Neuron (in vitro differentiated cells): ENCODE measurements around the gene CAMTA1.

ENCODE experiments used
- H2AFZ ChIP-seq: one replicate; pipeline ENCODE4 v1.6.1; 2013; ENCODE audit warnings: low read depth, mild to moderate bottlenecking, inconsistent platforms, low read length, moderate library complexity
- H3K27me3 ChIP-seq: one replicate; pipeline ENCODE4 v1.6.1; 2013; ENCODE audit warnings: low read length; ENCODE audit not compliant: insufficient read depth
- H3K36me3 ChIP-seq: one replicate; pipeline ENCODE4 v1.6.1; 2013; ENCODE audit warnings: low read length; ENCODE audit not compliant: insufficient read depth
- H3K4me1 ChIP-seq: one replicate; pipeline ENCODE4 v1.6.1; 2013; ENCODE audit warnings: low read length; ENCODE audit not compliant: insufficient read depth
- H3K4me3 ChIP-seq: 2 replicates; pipeline ENCODE4 v1.5.1; 2013; ENCODE audit warnings: mild to moderate bottlenecking, low read length, moderate library complexity
- H3K9me3 ChIP-seq: one replicate; pipeline ENCODE4 v1.6.1; 2013; ENCODE audit warnings: low read length

The CAMTA1 gene

GRCh38 chr1:7425229-7425628 lies 640.0 kb downstream of the CAMTA1 start:
- H3K4me1 ChIP-seq, result no peaks in the 10 kb centered on the region
- H3K4me3 ChIP-seq, result no peak overlapping the region
- H3K27me3 ChIP-seq, result no peaks in the 10 kb centered on the region
- H2AFZ ChIP-seq, result no peak overlapping the region
- H3K9me3 ChIP-seq, result no peaks in the 10 kb centered on the region
- no peaks in the 10 kb centered on the region for H3K36me3 ChIP-seq

GRCh38 chr1:7425771-7426170 lies 640.5 kb downstream of the CAMTA1 start:
- no peaks in the 10 kb centered on the region for H3K36me3 ChIP-seq
- no peaks in the 10 kb centered on the region for H3K9me3 ChIP-seq
- H3K27me3 ChIP-seq, result no peaks in the 10 kb centered on the region
- H3K4me1 ChIP-seq, result no peaks in the 10 kb centered on the region
- H2AFZ ChIP-seq, result no peak overlapping the region
- H3K4me3 ChIP-seq, result no peak overlapping the region

- Histone ChIP-seq H3K27me3 (no peaks in the 10 kb centered on the region), H2AFZ (no peak overlapping the region), H3K36me3 (no peaks in the 10 kb centered on the region), H3K4me1 (no peaks in the 10 kb centered on the region), H3K9me3 (no peaks in the 10 kb centered on the region), H3K4me3 (no peak overlapping the region)
These were observed 641.7 kb downstream of the CAMTA1 start for GRCh38 chr1:7426780-7427604.

GRCh38 chr1:7427605-7428300 lies 642.5 kb downstream of the CAMTA1 start:
- Histone ChIP-seq H3K27me3 (no peaks in the 10 kb centered on the region), H3K9me3 (no peaks in the 10 kb centered on the region), H3K36me3 (no peaks in the 10 kb centered on the region), H3K4me3 (no peak overlapping the region), H2AFZ (no peak overlapping the region), H3K4me1 (no peaks in the 10 kb centered on the region)

GRCh38 chr1:7429290-7429689 lies 644.0 kb downstream of the CAMTA1 start:
- Histone ChIP-seq H3K4me3 (no peak overlapping the region), H3K36me3 (no peaks in the 10 kb centered on the region), H3K27me3 (no peaks in the 10 kb centered on the region), H2AFZ (no peak overlapping the region), H3K4me1 (no peaks in the 10 kb centered on the region), H3K9me3 (no peaks in the 10 kb centered on the region)

- Histone ChIP-seq H3K4me1 (no peaks in the 10 kb centered on the region), H3K27me3 (no peaks in the 10 kb centered on the region), H2AFZ (no peak overlapping the region), H3K4me3 (no peak overlapping the region), H3K36me3 (no peaks in the 10 kb centered on the region), H3K9me3 (no peaks in the 10 kb centered on the region)
These were observed 644.9 kb downstream of the CAMTA1 start for GRCh38 chr1:7430047-7430608.

- Histone ChIP-seq H3K27me3 (no peaks in the 10 kb centered on the region), H3K9me3 (no peaks in the 10 kb centered on the region), H3K4me1 (no peaks in the 10 kb centered on the region), H3K4me3 (no peak overlapping the region), H2AFZ (no peak overlapping the region), H3K36me3 (no peaks in the 10 kb centered on the region)
These were observed 645.4 kb downstream of the CAMTA1 start for GRCh38 chr1:7430691-7431090.

GRCh38 chr1:7432102-7432899 lies 647.0 kb downstream of the CAMTA1 start:
- Histone ChIP-seq H3K9me3 (no peaks in the 10 kb centered on the region), H3K36me3 (no peaks in the 10 kb centered on the region), H2AFZ (no peak overlapping the region), H3K4me1 (no peaks in the 10 kb centered on the region), H3K27me3 (no peaks in the 10 kb centered on the region), H3K4me3 (no peak overlapping the region)

- no peak overlapping the region for H3K4me3 ChIP-seq
- no peaks in the 10 kb centered on the region for H3K9me3 ChIP-seq
- no peaks in the 10 kb centered on the region for H3K4me1 ChIP-seq
- H3K36me3 ChIP-seq, result no peaks in the 10 kb centered on the region
- H3K27me3 ChIP-seq, result no peaks in the 10 kb centered on the region
- H2AFZ ChIP-seq, result no peak overlapping the region
These were observed 647.7 kb downstream of the CAMTA1 start for GRCh38 chr1:7432900-7433380.

- Histone ChIP-seq H3K4me1 (no peaks in the 10 kb centered on the region), H3K36me3 (no peaks in the 10 kb centered on the region), H3K4me3 (no peak overlapping the region), H3K9me3 (no peaks in the 10 kb centered on the region), H3K27me3 (no peaks in the 10 kb centered on the region), H2AFZ (no peak overlapping the region)
These were observed 649.3 kb downstream of the CAMTA1 start for GRCh38 chr1:7434566-7434965.

- Histone ChIP-seq H2AFZ (no peak overlapping the region), H3K4me3 (no peak overlapping the region), H3K4me1 (no peaks in the 10 kb centered on the region), H3K36me3 (no peaks in the 10 kb centered on the region), H3K27me3 (no peaks in the 10 kb centered on the region), H3K9me3 (no peaks in the 10 kb centered on the region)
These were observed 650.2 kb downstream of the CAMTA1 start for GRCh38 chr1:7435276-7436055.
